ENCODE results near the gene GRIK3. TPM values are rescaled to one million over a fixed set of nuclear protein-coding genes. Genes with fewer than 3 reads are reported as not detected.

GRIK3 gene
- total and polyA plus RNA-seq, 4 donors: 0.03 to 0.08 (median 0.05) TPM; not detected in 1

- TF ChIP-seq ATF3 (IDR thresholded peaks at IDR 0.05): no peak
- TF ChIP-seq EGR1 (IDR thresholded peaks at IDR 0.05; ENCODE audit: low read depth in 2 of 2): no peak
- no peak for TF ChIP-seq TAF1 (conservative IDR thresholded peaks at IDR 0.05)
- TF ChIP-seq GABPA (IDR thresholded peaks at IDR 0.05 in 1 of 2, conservative IDR thresholded peaks at IDR 0.05 in 1 of 2): no peak
- no peak for TF ChIP-seq CTCF (IDR thresholded peaks at IDR 0.05; ENCODE audit: low read depth, low read length, missing input control)
- TF ChIP-seq RAD21 (IDR thresholded peaks at IDR 0.05): no peak
- TF ChIP-seq FOXA1 (IDR thresholded peaks at IDR 0.05): no peak
Observed at GRCh38 chr1:36944883-36945282, 89.4 kb downstream of the GRIK3 start (continued).

- H3K27me3 ChIP-seq (ENCODE audit: control insufficient read depth in 4 of 4, insufficient read depth in 4 of 4, low read length in 3 of 4): peaks cover 0 to 9% (median 1%) of the 10 kb centered on the region in 4 donors
- no peaks in the 10 kb centered on the region for H3K4me1 ChIP-seq (ENCODE audit: control insufficient read depth in 4 of 4, insufficient read depth in 4 of 4, low read length in 3 of 4)
- no peak overlapping the region for H3K4me3 ChIP-seq (ENCODE audit: low read depth in 1 of 3, low read length in 3 of 3)
- H3K9ac ChIP-seq (ENCODE audit: low read depth in 1 of 2, low read length in 2 of 2): no peak overlapping the region
- H3K27ac ChIP-seq (ENCODE audit: low read depth in 1 of 2, low read length in 2 of 2): no peak overlapping the region
- 42% methylated on average over 12 of the region's 12 CpGs for WGBS
- DNase-seq (ENCODE audit: low spot score): no peak
- H3K36me3 ChIP-seq (ENCODE audit: control insufficient read depth in 4 of 4, insufficient read depth in 3 of 4, low read depth in 1 of 4, low read length in 3 of 4): no peaks in the 10 kb centered on the region
- no peaks in the 10 kb centered on the region for H3K9me3 ChIP-seq (ENCODE audit: control insufficient read depth in 4 of 4, low read length in 3 of 4)
- no peak for TF ChIP-seq ZBTB33 (IDR thresholded peaks at IDR 0.05)
- no peak for TF ChIP-seq CTCF (IDR thresholded peaks at IDR 0.05; ENCODE audit: low read depth, low read length, missing input control)
- TF ChIP-seq RXRA (IDR thresholded peaks at IDR 0.05): no peak
- TF ChIP-seq HNF4A (conservative IDR thresholded peaks at IDR 0.05): no peak
- TF ChIP-seq HNF4G (IDR thresholded peaks at IDR 0.05): no peak
- no peak for TF ChIP-seq JUND (IDR thresholded peaks at IDR 0.05)
- TF ChIP-seq EGR1 (IDR thresholded peaks at IDR 0.05; ENCODE audit: low read depth in 2 of 2): no peak
- TF ChIP-seq RAD21 (IDR thresholded peaks at IDR 0.05): no peak
- no peak for TF ChIP-seq TAF1 (conservative IDR thresholded peaks at IDR 0.05)
Observed at GRCh38 chr1:36942148-36942547, 92.2 kb downstream of the GRIK3 start.

- Histone ChIP-seq H3K27me3 (ENCODE audit: control insufficient read depth in 4 of 4, insufficient read depth in 4 of 4, low read length in 3 of 4) (peaks cover 0 to 9% (median 4%) of the 10 kb centered on the region in 4 donors), H3K9me3 (ENCODE audit: control insufficient read depth in 4 of 4, low read length in 3 of 4) (no peaks in the 10 kb centered on the region), H3K4me3 (ENCODE audit: low read depth in 1 of 3, low read length in 3 of 3) (no peak overlapping the region), H3K9ac (ENCODE audit: low read depth in 1 of 2, low read length in 2 of 2) (no peak overlapping the region), H3K36me3 (ENCODE audit: control insufficient read depth in 4 of 4, insufficient read depth in 3 of 4, low read depth in 1 of 4, low read length in 3 of 4) (no peaks in the 10 kb centered on the region), H3K27ac (ENCODE audit: low read depth in 1 of 2, low read length in 2 of 2) (no peak overlapping the region), H3K4me1 (ENCODE audit: control insufficient read depth in 4 of 4, insufficient read depth in 4 of 4, low read length in 3 of 4) (no peaks in the 10 kb centered on the region)
- no peak for DNase-seq (ENCODE audit: low spot score)
- WGBS: 45% methylated on average over 8 of the region's 8 CpGs
- TF ChIP-seq HNF4G (IDR thresholded peaks at IDR 0.05) (no peak), NR2F2 (IDR thresholded peaks at IDR 0.05) (no peak), FOXA2 (IDR thresholded peaks at IDR 0.05) (no peak), SP1 (IDR thresholded peaks at IDR 0.05) (no peak), CTCF (IDR thresholded peaks at IDR 0.05; ENCODE audit: low read depth, low read length, missing input control) (no peak), RAD21 (IDR thresholded peaks at IDR 0.05) (no peak), JUND (IDR thresholded peaks at IDR 0.05) (no peak), TAF1 (conservative IDR thresholded peaks at IDR 0.05) (no peak), MAX (IDR thresholded peaks at IDR 0.05) (no peak), ATF3 (IDR thresholded peaks at IDR 0.05) (no peak), FOXA1 (IDR thresholded peaks at IDR 0.05) (no peak), ZBTB33 (IDR thresholded peaks at IDR 0.05) (no peak), GABPA (IDR thresholded peaks at IDR 0.05 in 1 of 2, conservative IDR thresholded peaks at IDR 0.05 in 1 of 2) (no peak), YY1 (IDR thresholded peaks at IDR 0.05) (no peak)
Observed at GRCh38 chr1:36941316-36941978, 92.9 kb downstream of the GRIK3 start.

All from liver (tissue), 9 donors.